ENCODE measurements around the gene MRPL10. TPM values are rescaled to one million over a fixed set of nuclear protein-coding genes. Genes with fewer than 3 reads are reported as not detected.

MRPL10 gene
- total RNA-seq, 1 experiment from 2014 or later = 67.2 TPM

DNA sequence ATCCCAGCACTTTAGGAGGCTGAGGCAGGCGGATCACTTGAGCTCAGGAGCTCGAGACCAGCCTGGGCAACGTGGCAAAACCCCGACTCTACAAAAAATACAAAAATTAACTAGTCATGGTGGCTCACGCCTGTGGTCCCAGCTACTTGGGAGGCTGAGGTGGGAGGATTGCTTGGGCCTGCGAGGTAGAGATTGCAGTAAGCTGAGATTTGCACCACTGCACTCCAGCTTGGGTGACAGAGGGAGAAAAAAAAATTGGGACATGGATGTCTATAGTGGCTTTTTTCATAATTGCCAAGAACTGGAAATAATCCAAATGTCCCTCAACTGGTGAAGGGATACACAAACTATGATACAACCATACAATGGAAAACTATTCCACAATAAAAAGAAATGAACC lies 38.4 kb downstream of the MRPL10 start:
- H2BK120ac ChIP-seq (ENCODE audit: low read depth, low read length, poor library complexity, severe bottlenecking) = no peak overlapping the region
- no peak overlapping the region for H4K8ac ChIP-seq (replicated peaks; ENCODE audit: insufficient read length, low read depth, low read length)
- Mint-ChIP-seq H3K36me3 (ENCODE audit: insufficient read depth in 1 of 3, low read depth in 3 of 3) (no peaks in the 10 kb centered on the region), H3K9me3 (no peaks in the 10 kb centered on the region), H3K4me1 (peaks cover 2 to 9% of the 10 kb centered on the region in 2 experiments; a peak in 2 of 4 replicates), H3K27ac (no peak overlapping the region), H3K4me3 (no peak overlapping the region), H3K27me3 (ENCODE audit: low read depth) (peaks cover 83% of the 10 kb centered on the region)
- H3K56ac ChIP-seq (ENCODE audit: insufficient read length, low read depth, low read length) = no peak overlapping the region
- DNase-seq = no peak
- no CpG with 5 or more reads among the region's 6 CpGs for WGBS (ENCODE audit: extremely low coverage, insufficient read length, low lambda C conversion rate)
- H4K5ac ChIP-seq (ENCODE audit: insufficient read length, low read depth, low read length) = no peak overlapping the region
- H3K18ac ChIP-seq (ENCODE audit: insufficient read length, low read depth, low read length) = no peak overlapping the region
- no peak overlapping the region for H3K4ac ChIP-seq (ENCODE audit: low read depth, low read length)
- H2AK5ac ChIP-seq (ENCODE audit: insufficient read length, low read length) = no peak overlapping the region
- no peaks in the 10 kb centered on the region for H4K20me1 ChIP-seq (ENCODE audit: control insufficient read depth, insufficient read depth, insufficient read length)
- TF ChIP-seq, protein P1, sequence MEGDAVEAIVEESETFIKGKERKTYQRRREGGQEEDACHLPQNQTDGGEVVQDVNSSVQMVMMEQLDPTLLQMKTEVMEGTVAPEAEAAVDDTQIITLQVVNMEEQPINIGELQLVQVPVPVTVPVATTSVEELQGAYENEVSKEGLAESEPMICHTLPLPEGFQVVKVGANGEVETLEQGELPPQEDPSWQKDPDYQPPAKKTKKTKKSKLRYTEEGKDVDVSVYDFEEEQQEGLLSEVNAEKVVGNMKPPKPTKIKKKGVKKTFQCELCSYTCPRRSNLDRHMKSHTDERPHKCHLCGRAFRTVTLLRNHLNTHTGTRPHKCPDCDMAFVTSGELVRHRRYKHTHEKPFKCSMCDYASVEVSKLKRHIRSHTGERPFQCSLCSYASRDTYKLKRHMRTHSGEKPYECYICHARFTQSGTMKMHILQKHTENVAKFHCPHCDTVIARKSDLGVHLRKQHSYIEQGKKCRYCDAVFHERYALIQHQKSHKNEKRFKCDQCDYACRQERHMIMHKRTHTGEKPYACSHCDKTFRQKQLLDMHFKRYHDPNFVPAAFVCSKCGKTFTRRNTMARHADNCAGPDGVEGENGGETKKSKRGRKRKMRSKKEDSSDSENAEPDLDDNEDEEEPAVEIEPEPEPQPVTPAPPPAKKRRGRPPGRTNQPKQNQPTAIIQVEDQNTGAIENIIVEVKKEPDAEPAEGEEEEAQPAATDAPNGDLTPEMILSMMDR (conservative IDR thresholded peaks at IDR 0.05) = no peak
- H3K23ac ChIP-seq (ENCODE audit: insufficient read length, low read depth, low read length) = no peak overlapping the region
- H3K27me3 ChIP-seq (ENCODE audit: insufficient read depth, low read length) = peaks cover 5% of the 10 kb centered on the region; the same call in 1 of the 2 replicates
- H3K79me1 ChIP-seq (ENCODE audit: insufficient read depth, low read depth, low read length, poor library complexity, severe bottlenecking) = no peaks in the 10 kb centered on the region
- H2BK12ac ChIP-seq (ENCODE audit: insufficient read length, low read depth, low read length) = no peak overlapping the region
- peaks cover 8% of the 10 kb centered on the region for H3K23me2 ChIP-seq (ENCODE audit: insufficient read length, low read depth, low read length, poor library complexity, severe bottlenecking)
- H2BK15ac ChIP-seq (ENCODE audit: low read depth, low read length) = no peak overlapping the region
- no peak overlapping the region for H3T11ph ChIP-seq (ENCODE audit: low read length)
- no peak overlapping the region for H2AFZ ChIP-seq (ENCODE audit: low read length)
- H2BK20ac ChIP-seq (ENCODE audit: low read depth, low read length, poor library complexity, severe bottlenecking) = no peak overlapping the region
- no peak overlapping the region for H4K91ac ChIP-seq (ENCODE audit: insufficient read length, low read depth, low read length)
- no peaks in the 10 kb centered on the region for H3K79me2 ChIP-seq (ENCODE audit: insufficient read depth, low read length)
- no peak overlapping the region for H3K4me2 ChIP-seq (ENCODE audit: insufficient read depth, insufficient read length, low read length)
- H3K27ac ChIP-seq (ENCODE audit: insufficient read length, low read depth, low read length) = no peak overlapping the region
- no peaks in the 10 kb centered on the region for H3K9me3 ChIP-seq (ENCODE audit: control insufficient read depth, low read depth, low read length)
- H3K14ac ChIP-seq (ENCODE audit: insufficient read depth, low read length) = no peak overlapping the region
- H3K4me1 ChIP-seq (ENCODE audit: insufficient read depth, low read length) = no peaks in the 10 kb centered on the region
- no peak overlapping the region for H3K9ac ChIP-seq (ENCODE audit: extremely low read depth, insufficient read length, low read length)
- no peak overlapping the region for H2BK5ac ChIP-seq (ENCODE audit: insufficient read length, low read length)

Measured in H9 (cell line).